GM12864 (cell line): ENCODE data around the gene SAMD13.

Experiments used
- DNase-seq: peaks from one replicate; pipeline ENCODE4 v3.0.0-alpha.2; 2011; ENCODE audit warnings: low read depth
- H3K4me3 ChIP-seq: 2 replicates; pipeline ENCODE4 v1.5.1; 2011; ENCODE audit warnings: mild to moderate bottlenecking, low read depth, low read length, control low read depth
- CTCF ChIP-seq: IDR thresholded peaks from 2 replicates; pipeline ENCODE4 v1.5.1; 2011; ENCODE audit warnings: low read depth, mild to moderate bottlenecking, moderate library complexity, low read length, control low read depth, inconsistent platforms; ENCODE audit errors: missing control alignments

Gene SAMD13

GRCh38 chr1:84259989-84260388, 41.5 kb upstream of the SAMD13 start:
- TF ChIP-seq CTCF = no peak
- DNase-seq = no peak
- no peak overlapping the region for H3K4me3 ChIP-seq

- no peak overlapping the region for H3K4me3 ChIP-seq
- no peak for TF ChIP-seq CTCF
- no peak for DNase-seq
Observed at GRCh38 chr1:84260852-84261518, 40.5 kb upstream of the SAMD13 start.

GRCh38 chr1:84264961-84265360, 36.5 kb upstream of the SAMD13 start:
- no peak for TF ChIP-seq CTCF
- no peak overlapping the region for H3K4me3 ChIP-seq
- DNase-seq = no peak

GRCh38 chr1:84265867-84266266, 35.6 kb upstream of the SAMD13 start:
- no peak for TF ChIP-seq CTCF
- H3K4me3 ChIP-seq = no peak overlapping the region
- no peak for DNase-seq

- no peak for TF ChIP-seq CTCF
- DNase-seq = no peak
- no peak overlapping the region for H3K4me3 ChIP-seq
Observed at GRCh38 chr1:84266748-84267147, 34.8 kb upstream of the SAMD13 start.

GRCh38 chr1:84267476-84267875, 34.0 kb upstream of the SAMD13 start:
- no peak overlapping the region for H3K4me3 ChIP-seq
- DNase-seq = no peak
- TF ChIP-seq CTCF = no peak

- no peak for DNase-seq
- H3K4me3 ChIP-seq = no peak overlapping the region
- no peak for TF ChIP-seq CTCF
Observed at GRCh38 chr1:84268346-84268745, 33.2 kb upstream of the SAMD13 start.
